ENCODE data around the gene NHLRC2. TPM values are rescaled to one million over a fixed set of nuclear protein-coding genes. Genes with fewer than 3 reads are reported as not detected.

Gene NHLRC2
- total RNA-seq, 2 donors from 2014 or later = 37.7 to 54.9 TPM

DNA sequence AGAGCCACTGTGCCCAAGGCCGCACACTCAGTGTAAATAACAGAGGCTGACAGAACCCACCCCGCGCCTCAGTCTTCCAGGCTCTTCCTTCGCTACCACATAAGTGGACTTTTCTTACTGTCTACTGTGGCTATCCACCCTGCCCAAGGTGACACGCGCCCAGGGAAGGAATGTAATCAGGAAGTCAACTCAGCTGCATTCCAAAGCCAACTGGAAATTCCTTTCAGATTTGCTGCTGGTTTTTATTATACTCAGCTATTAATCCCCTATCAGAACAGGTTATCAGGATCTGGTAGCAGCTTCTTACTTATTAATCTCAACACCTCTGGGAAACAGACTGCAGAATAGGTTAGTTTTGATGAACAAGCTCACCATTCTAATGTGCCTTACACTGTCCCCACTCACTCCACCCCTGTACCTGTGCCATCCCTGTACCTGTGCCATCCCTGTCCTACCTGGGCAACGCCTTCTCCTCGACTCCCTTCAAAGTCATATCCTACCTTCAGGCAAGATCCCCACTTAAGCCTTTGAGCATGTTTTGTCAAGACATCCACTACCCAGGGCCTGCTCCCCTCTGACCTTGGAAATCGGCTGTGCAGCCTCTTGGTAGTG is 90.7 kb downstream of the NHLRC2 start:
- no peaks in the 10 kb centered on the region for H3K9me3 ChIP-seq (ENCODE audit: control insufficient read depth, low read length)
- H3K9ac ChIP-seq (ENCODE audit: extremely low read depth, low read length, poor library complexity, severe bottlenecking) = no peak overlapping the region
- Mint-ChIP-seq H3K9me3 (no peaks in the 10 kb centered on the region), H3K27ac (no peak overlapping the region), H3K4me1 (no peaks in the 10 kb centered on the region), H3K27me3 (ENCODE audit: insufficient read depth) (no peaks in the 10 kb centered on the region), H3K4me3 (no peak overlapping the region), H3K36me3 (ENCODE audit: low read depth) (no peaks in the 10 kb centered on the region)
- no peaks in the 10 kb centered on the region for H3K27me3 ChIP-seq (ENCODE audit: control insufficient read depth, insufficient read depth, low read length, poor library complexity, severe bottlenecking)
- no peaks in the 10 kb centered on the region for H3K4me1 ChIP-seq (ENCODE audit: control insufficient read depth, insufficient read depth, low read length)
- DNase-seq = no peak
- H3K36me3 ChIP-seq (ENCODE audit: control insufficient read depth, insufficient read depth, low read length) = no peaks in the 10 kb centered on the region
- H3K4me3 ChIP-seq (ENCODE audit: low read length) = no peak overlapping the region
- TF ChIP-seq, protein P1, sequence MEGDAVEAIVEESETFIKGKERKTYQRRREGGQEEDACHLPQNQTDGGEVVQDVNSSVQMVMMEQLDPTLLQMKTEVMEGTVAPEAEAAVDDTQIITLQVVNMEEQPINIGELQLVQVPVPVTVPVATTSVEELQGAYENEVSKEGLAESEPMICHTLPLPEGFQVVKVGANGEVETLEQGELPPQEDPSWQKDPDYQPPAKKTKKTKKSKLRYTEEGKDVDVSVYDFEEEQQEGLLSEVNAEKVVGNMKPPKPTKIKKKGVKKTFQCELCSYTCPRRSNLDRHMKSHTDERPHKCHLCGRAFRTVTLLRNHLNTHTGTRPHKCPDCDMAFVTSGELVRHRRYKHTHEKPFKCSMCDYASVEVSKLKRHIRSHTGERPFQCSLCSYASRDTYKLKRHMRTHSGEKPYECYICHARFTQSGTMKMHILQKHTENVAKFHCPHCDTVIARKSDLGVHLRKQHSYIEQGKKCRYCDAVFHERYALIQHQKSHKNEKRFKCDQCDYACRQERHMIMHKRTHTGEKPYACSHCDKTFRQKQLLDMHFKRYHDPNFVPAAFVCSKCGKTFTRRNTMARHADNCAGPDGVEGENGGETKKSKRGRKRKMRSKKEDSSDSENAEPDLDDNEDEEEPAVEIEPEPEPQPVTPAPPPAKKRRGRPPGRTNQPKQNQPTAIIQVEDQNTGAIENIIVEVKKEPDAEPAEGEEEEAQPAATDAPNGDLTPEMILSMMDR (conservative IDR thresholded peaks at IDR 0.05) = no peak
- whole genome bisulfite sequencing, 2 experiments (ENCODE audit: insufficient coverage in 1 of 2, insufficient read length in 1 of 2) = 94 to 95% methylated on average over 5 to 9 of the region's 9 CpGs
- no peak overlapping the region for H3K27ac ChIP-seq (ENCODE audit: low read depth, low read length)

DNA sequence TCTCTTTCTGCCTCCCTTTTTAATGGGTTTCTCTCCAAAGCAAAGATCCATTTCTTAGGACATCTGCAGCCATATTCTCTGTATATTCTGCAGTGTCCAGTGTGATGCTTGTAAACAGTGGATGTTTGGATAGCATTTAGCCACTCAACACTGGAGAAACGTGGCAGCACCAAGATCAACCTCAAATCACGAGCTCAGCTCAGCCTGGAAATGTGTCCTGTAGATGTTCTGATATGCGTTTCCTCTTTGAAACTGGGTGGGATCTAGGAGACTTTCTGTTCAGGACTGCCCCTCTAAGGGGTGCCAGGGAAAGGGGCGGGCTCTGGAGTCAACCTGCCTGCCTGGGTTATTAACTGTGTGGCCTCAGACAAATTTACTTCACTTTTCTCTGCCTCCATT is 91.2 kb downstream of the NHLRC2 start:
- 88 to 93% methylated on average over 2 to 4 of the region's 4 CpGs for WGBS, 2 experiments (ENCODE audit: insufficient coverage in 1 of 2, insufficient read length in 1 of 2)
- no peak overlapping the region for H3K27ac ChIP-seq (ENCODE audit: low read depth, low read length)
- Mint-ChIP-seq H3K4me1 (no peaks in the 10 kb centered on the region), H3K4me3 (no peak overlapping the region), H3K36me3 (ENCODE audit: low read depth) (no peaks in the 10 kb centered on the region), H3K9me3 (no peaks in the 10 kb centered on the region), H3K27ac (no peak overlapping the region), H3K27me3 (ENCODE audit: insufficient read depth) (no peaks in the 10 kb centered on the region)
- no peaks in the 10 kb centered on the region for H3K36me3 ChIP-seq (ENCODE audit: control insufficient read depth, insufficient read depth, low read length)
- no peak overlapping the region for H3K4me3 ChIP-seq (ENCODE audit: low read length)
- TF ChIP-seq, protein P1 (conservative IDR thresholded peaks at IDR 0.05) = no peak
- no peaks in the 10 kb centered on the region for H3K27me3 ChIP-seq (ENCODE audit: control insufficient read depth, insufficient read depth, low read length, poor library complexity, severe bottlenecking)
- H3K9ac ChIP-seq (ENCODE audit: extremely low read depth, low read length, poor library complexity, severe bottlenecking) = no peak overlapping the region
- no peaks in the 10 kb centered on the region for H3K9me3 ChIP-seq (ENCODE audit: control insufficient read depth, low read length)
- no peaks in the 10 kb centered on the region for H3K4me1 ChIP-seq (ENCODE audit: control insufficient read depth, insufficient read depth, low read length)
- DNase-seq = no peak

DNA sequence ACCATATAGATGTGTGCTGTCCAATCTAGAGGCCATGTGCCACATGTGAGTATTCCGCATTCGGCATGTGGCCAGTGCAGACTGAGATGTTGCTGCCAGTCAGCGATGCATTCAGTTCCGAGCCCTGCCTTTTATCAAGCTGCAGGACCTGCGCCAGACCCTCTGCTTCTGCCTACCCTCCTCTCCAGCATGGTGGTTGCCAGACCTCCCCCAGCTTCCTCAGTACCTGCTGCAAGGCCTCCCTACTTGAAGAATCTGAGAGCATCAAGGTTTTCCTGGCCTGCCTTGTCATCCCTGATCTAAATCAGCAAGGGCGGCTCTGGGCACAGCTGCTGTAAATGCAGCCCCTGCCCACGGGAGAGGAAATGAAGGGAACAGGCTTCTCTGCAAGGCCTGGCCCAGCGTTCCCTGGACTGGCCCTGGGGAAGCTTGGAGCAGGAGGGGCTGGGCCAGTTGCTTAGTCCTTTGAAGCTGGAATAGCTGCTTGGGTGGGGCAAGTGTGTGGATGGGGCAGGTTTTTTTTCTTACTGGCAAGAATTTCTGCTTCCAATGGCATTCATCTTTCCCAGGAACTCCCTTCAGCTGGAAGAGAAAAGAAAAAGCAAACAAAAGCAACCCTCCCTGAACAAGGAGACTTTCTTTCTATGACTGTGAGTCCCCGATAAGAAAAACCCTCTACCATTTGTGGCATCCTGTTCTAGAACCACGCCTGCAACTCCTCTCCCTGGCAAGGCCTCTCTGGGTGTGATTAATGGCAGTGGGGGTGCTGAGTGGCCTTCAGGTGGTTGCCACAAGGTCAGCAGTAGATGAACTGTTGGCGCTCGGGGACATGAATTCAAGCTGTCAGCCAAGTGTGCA is 93.0 kb downstream of the NHLRC2 start:
- 94 to 97% methylated on average over 7 to 12 of the region's 12 CpGs for WGBS, 2 experiments (ENCODE audit: insufficient coverage in 1 of 2, insufficient read length in 1 of 2)
- H3K9me3 ChIP-seq (ENCODE audit: control insufficient read depth, low read length) = no peaks in the 10 kb centered on the region
- Mint-ChIP-seq H3K27me3 (ENCODE audit: insufficient read depth) (no peaks in the 10 kb centered on the region), H3K36me3 (ENCODE audit: low read depth) (no peaks in the 10 kb centered on the region), H3K27ac (no peak overlapping the region), H3K9me3 (no peaks in the 10 kb centered on the region), H3K4me1 (no peaks in the 10 kb centered on the region), H3K4me3 (no peak overlapping the region)
- H3K27ac ChIP-seq (ENCODE audit: low read depth, low read length) = no peak overlapping the region
- no peak overlapping the region for H3K4me3 ChIP-seq (ENCODE audit: low read length)
- no peak for DNase-seq
- H3K36me3 ChIP-seq (ENCODE audit: control insufficient read depth, insufficient read depth, low read length) = no peaks in the 10 kb centered on the region
- no peak overlapping the region for H3K9ac ChIP-seq (ENCODE audit: extremely low read depth, low read length, poor library complexity, severe bottlenecking)
- TF ChIP-seq, protein P1 (conservative IDR thresholded peaks at IDR 0.05) = no peak
- no peaks in the 10 kb centered on the region for H3K27me3 ChIP-seq (ENCODE audit: control insufficient read depth, insufficient read depth, low read length, poor library complexity, severe bottlenecking)
- H3K4me1 ChIP-seq (ENCODE audit: control insufficient read depth, insufficient read depth, low read length) = no peaks in the 10 kb centered on the region
